ENCODE measurements around the gene CRAT.

Gene CRAT

GRCh38 chr9:129131300-129132145 is 20.9 kb upstream of the CRAT start:
- TF ChIP-seq CREB1 (IDR thresholded peaks at IDR 0.05; ENCODE audit: low read depth) (no peak), RAD21 (IDR thresholded peaks at IDR 0.05; ENCODE audit: low read depth) (peak; percentile 85), REST (IDR thresholded peaks at IDR 0.05; ENCODE audit: low read depth) (no peak)

- TF ChIP-seq TAF1 (IDR thresholded peaks at IDR 0.05; ENCODE audit: low read depth), result no peak
- no peak for TF ChIP-seq USF1 (IDR thresholded peaks at IDR 0.05)
- TF ChIP-seq ZBTB7A (IDR thresholded peaks at IDR 0.05; ENCODE audit: low read depth), result no peak
- TF ChIP-seq CREB1 (IDR thresholded peaks at IDR 0.05; ENCODE audit: low read depth), result no peak
- no peak for TF ChIP-seq NFIC (IDR thresholded peaks at IDR 0.05)
- TF ChIP-seq TEAD4 (IDR thresholded peaks at IDR 0.05), result no peak
- no peak for TF ChIP-seq YY1 (IDR thresholded peaks at IDR 0.05; ENCODE audit: low read depth)
These were observed 20.2 kb upstream of the CRAT start for GRCh38 chr9:129130791-129131190.

GRCh38 chr9:129128689-129129088 is 18.1 kb upstream of the CRAT start:
- TF ChIP-seq ZBTB7A (IDR thresholded peaks at IDR 0.05; ENCODE audit: low read depth) (no peak), EP300 (IDR thresholded peaks at IDR 0.05; ENCODE audit: borderline replicate concordance) (no peak), TCF12 (IDR thresholded peaks at IDR 0.05; ENCODE audit: low read depth) (no peak), USF1 (IDR thresholded peaks at IDR 0.05) (no peak), YY1 (IDR thresholded peaks at IDR 0.05; ENCODE audit: low read depth) (no peak), REST (IDR thresholded peaks at IDR 0.05; ENCODE audit: low read depth) (no peak), MAX (IDR thresholded peaks at IDR 0.05) (no peak), CREB1 (IDR thresholded peaks at IDR 0.05; ENCODE audit: low read depth) (no peak), FOXM1 (IDR thresholded peaks at IDR 0.05; ENCODE audit: borderline replicate concordance, low read depth) (no peak), TAF1 (IDR thresholded peaks at IDR 0.05; ENCODE audit: low read depth) (no peak), CEBPB (IDR thresholded peaks at IDR 0.05) (no peak), RAD21 (IDR thresholded peaks at IDR 0.05; ENCODE audit: low read depth) (no peak), NFIC (IDR thresholded peaks at IDR 0.05) (no peak)

- no peak for TF ChIP-seq CREB1 (IDR thresholded peaks at IDR 0.05; ENCODE audit: low read depth)
- no peak for TF ChIP-seq CEBPB (IDR thresholded peaks at IDR 0.05)
- no peak for TF ChIP-seq ZBTB7A (IDR thresholded peaks at IDR 0.05; ENCODE audit: low read depth)
These were observed 16.4 kb upstream of the CRAT start for GRCh38 chr9:129126749-129127618.

GRCh38 chr9:129125478-129125877 is 14.9 kb upstream of the CRAT start:
- TF ChIP-seq USF1 (IDR thresholded peaks at IDR 0.05) (no peak), RAD21 (IDR thresholded peaks at IDR 0.05; ENCODE audit: low read depth) (no peak), TCF12 (IDR thresholded peaks at IDR 0.05; ENCODE audit: low read depth) (no peak), CREB1 (IDR thresholded peaks at IDR 0.05; ENCODE audit: low read depth) (no peak), MAX (IDR thresholded peaks at IDR 0.05) (no peak), CEBPB (IDR thresholded peaks at IDR 0.05) (no peak), FOXM1 (IDR thresholded peaks at IDR 0.05; ENCODE audit: borderline replicate concordance, low read depth) (no peak), TAF1 (IDR thresholded peaks at IDR 0.05; ENCODE audit: low read depth) (no peak), REST (IDR thresholded peaks at IDR 0.05; ENCODE audit: low read depth) (no peak), EGR1 (IDR thresholded peaks at IDR 0.05) (no peak), YY1 (IDR thresholded peaks at IDR 0.05; ENCODE audit: low read depth) (no peak), NFIC (IDR thresholded peaks at IDR 0.05) (no peak), EP300 (IDR thresholded peaks at IDR 0.05; ENCODE audit: borderline replicate concordance) (no peak)

Measured in Ishikawa (cell line).